Liver (tissue), 3 donors: Measurements from ENCODE around the gene KAT6B.

Experiments
- CTCF ChIP-seq: fragments of 150-350 bp; IDR thresholded peaks from 2 replicates; pipeline ENCODE4 v1.5.1; 2017; ENCODE audit warnings: improper control_type of control experiment, low read depth, low read length; ENCODE audit not compliant: missing input control
- RAD21 ChIP-seq, 2 donors: IDR thresholded peaks; 2 replicates each; pipeline ENCODE4 v1.6.1; 2016; ENCODE audit warnings: antibody characterized with exemption in 2 of 2, mild to moderate bottlenecking in 2 of 2
- SP1 ChIP-seq: IDR thresholded peaks from 2 replicates; pipeline ENCODE4 v1.6.1; 2018; ENCODE audit warnings: antibody characterized with exemption, mild to moderate bottlenecking
- donor health status: healthy.
- donor health status: healthy.

- TF ChIP-seq CTCF (no peak), SP1 (no peak), RAD21 (IDR thresholded peaks at IDR 0.05) (no peak)
Observed at GRCh38 chr10:74956555-74957111, 130.2 kb downstream of the KAT6B start.
